ENCODE measurements around the gene METTL13.

METTL13 gene

GRCh38 chr1:171753685-171754352 is 27.6 kb upstream of the METTL13 start:
- no peak overlapping the region for H3K4me3 ChIP-seq (ENCODE audit: low read depth, low read length)
- TF ChIP-seq CTCF (IDR thresholded peaks at IDR 0.05; ENCODE audit: borderline replicate concordance, insufficient read depth, low read depth, low read length) = no peak

GRCh38 chr1:171754353-171754705 is 27.1 kb upstream of the METTL13 start:
- no peak for TF ChIP-seq CTCF (IDR thresholded peaks at IDR 0.05; ENCODE audit: borderline replicate concordance, insufficient read depth, low read depth, low read length)
- H3K4me3 ChIP-seq (ENCODE audit: low read depth, low read length) = no peak overlapping the region

GRCh38 chr1:171754971-171755370 is 26.5 kb upstream of the METTL13 start:
- no peak for TF ChIP-seq CTCF (IDR thresholded peaks at IDR 0.05; ENCODE audit: borderline replicate concordance, insufficient read depth, low read depth, low read length)
- H3K4me3 ChIP-seq (ENCODE audit: low read depth, low read length) = no peak overlapping the region

- H3K4me3 ChIP-seq (ENCODE audit: low read depth, low read length) = no peak overlapping the region
- no peak for TF ChIP-seq CTCF (IDR thresholded peaks at IDR 0.05; ENCODE audit: borderline replicate concordance, insufficient read depth, low read depth, low read length)
Observed at GRCh38 chr1:171756856-171757255, 24.6 kb upstream of the METTL13 start.

GRCh38 chr1:171758011-171758410 is 23.4 kb upstream of the METTL13 start:
- no peak overlapping the region for H3K4me3 ChIP-seq (ENCODE audit: low read depth, low read length)
- TF ChIP-seq CTCF (IDR thresholded peaks at IDR 0.05; ENCODE audit: borderline replicate concordance, insufficient read depth, low read depth, low read length) = no peak

DNA sequence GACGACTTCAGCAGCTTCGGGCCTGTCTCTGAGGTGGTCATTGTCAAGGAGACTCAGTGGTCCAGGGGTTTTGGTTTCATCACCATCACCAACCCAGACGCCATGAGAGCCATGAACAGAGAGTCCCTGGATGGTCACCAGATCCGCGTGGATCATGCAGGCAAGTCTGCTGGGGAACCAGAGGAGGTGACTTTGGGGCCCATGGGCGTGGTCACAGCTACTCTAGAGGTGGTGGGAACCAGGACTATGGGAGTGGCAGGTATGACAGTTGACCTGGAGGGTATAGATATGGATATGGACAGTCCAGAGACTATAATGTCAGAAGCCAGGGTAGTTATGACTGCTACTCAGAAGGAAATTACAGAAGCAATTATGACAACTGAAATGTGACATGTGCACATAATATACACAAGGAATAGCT is 19.3 kb upstream of the METTL13 start:
- no peak overlapping the region for H3K4me3 ChIP-seq (ENCODE audit: low read depth, low read length)
- TF ChIP-seq CTCF (IDR thresholded peaks at IDR 0.05; ENCODE audit: borderline replicate concordance, insufficient read depth, low read depth, low read length) = no peak

DNA sequence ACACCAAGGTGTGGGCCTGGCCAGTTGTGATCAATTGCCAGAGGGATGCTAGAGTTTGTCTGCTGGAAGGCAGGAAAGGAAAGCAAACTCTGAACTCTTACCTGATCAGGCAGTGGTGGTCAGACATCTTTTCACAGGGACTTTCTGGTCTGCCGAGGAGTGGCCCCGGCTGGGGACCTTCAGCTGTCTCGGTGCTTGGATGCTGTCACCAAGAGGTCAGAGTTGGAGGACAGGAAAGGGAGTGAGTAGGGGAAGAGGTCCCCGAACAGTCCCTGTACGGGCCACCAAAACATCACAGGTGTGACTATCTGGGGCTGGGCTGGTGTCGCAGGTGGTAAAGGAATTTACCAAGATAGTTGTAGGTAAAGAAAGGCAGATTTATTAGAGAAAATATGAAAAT is 17.7 kb upstream of the METTL13 start:
- TF ChIP-seq CTCF (IDR thresholded peaks at IDR 0.05; ENCODE audit: borderline replicate concordance, insufficient read depth, low read depth, low read length) = no peak
- no peak overlapping the region for H3K4me3 ChIP-seq (ENCODE audit: low read depth, low read length)
